Uterus (tissue), 4 donors: ENCODE measurements around the gene SDK2. TPM values are rescaled to one million over a fixed set of nuclear protein-coding genes. Genes with fewer than 3 reads are reported as not detected.

Source experiments
- DNase-seq, 2 donors: peaks; one replicate each; pipeline ENCODE4 v3.0.0-alpha.2; 2019 to 2020
- H3K27ac ChIP-seq, 2 donors: fragments of 200-600 bp; sonication (generic); 1 replicate in 1 of 2; 2 replicates in 1 of 2; pipeline ENCODE4 v1.5.1; 2016 to 2018
- H3K27me3 ChIP-seq, 2 donors: fragments of 200-600 bp; sonication (generic); one replicate each; pipeline ENCODE4 v1.5.1; 2018 to 2019; ENCODE audit warnings: control low read depth in 1 of 2
- H3K36me3 ChIP-seq, 2 donors: fragments of 200-600 bp; sonication (generic); one replicate each; pipeline ENCODE4 v1.5.1; 2019; ENCODE audit warnings: control low read depth in 1 of 2
- H3K4me1 ChIP-seq, 2 donors: fragments of 200-600 bp; sonication (generic); one replicate each; pipeline ENCODE4 v1.5.1; 2018 to 2019; ENCODE audit warnings: control low read depth in 1 of 2
- H3K4me3 ChIP-seq, 2 donors: fragments of 200-600 bp; sonication (generic); 1 replicate in 1 of 2; 2 replicates in 1 of 2; pipeline ENCODE4 v1.5.1; 2018 to 2019; ENCODE audit warnings: mild to moderate bottlenecking in 1 of 2
- H3K9me3 ChIP-seq, 2 donors: fragments of 200-600 bp; sonication (generic); one replicate each; pipeline ENCODE4 v1.5.1; 2019; ENCODE audit warnings: control low read depth in 1 of 2
- CTCF ChIP-seq, 4 experiments: fragments of 200-600 bp in 2 of 4; fragments of 450-650 bp in 2 of 4; sonication (generic) in 2 of 4; IDR thresholded peaks; one replicate each; pipeline ENCODE4 v1.5.1; 2016 to 2019; ENCODE audit warnings: antibody characterized with exemption in 4 of 4, mild to moderate bottlenecking in 2 of 4, moderate library complexity in 1 of 4
- POLR2A ChIP-seq, 2 donors: fragments of 450-650 bp; IDR thresholded peaks; one replicate each; pipeline ENCODE4 v1.6.1; 2016; ENCODE audit warnings: antibody characterized with exemption in 2 of 2, mild to moderate bottlenecking in 1 of 2, moderate library complexity in 1 of 2
- intact Hi-C: fragments of 100-400 bp; cut with DNase I; formaldehyde crosslinking; loops from one replicate; pipeline ENCODE4 v1.15.1; 2023; ENCODE audit warnings: low total_unique reads
- total RNA-seq, 4 donors: library from RNA; depleted of rRNA in 3 of 4; stranded (reverse); fragments of >200 nt in 3 of 4; gene quantifications; one replicate each; pipeline versions ENCODE4 v1.1.0 to v1.2.4, GENCODE V29; 2014 to 2023
- donor health status: DM: yes; HTN: yes; CAD: no.

Gene SDK2
- total RNA-seq, 4 donors from 2014 or later, result 1.1 to 5.0 TPM; not detected in 2

- no peak overlapping the region for H3K4me3 ChIP-seq
- H3K9me3 ChIP-seq, result no peaks in the 10 kb centered on the region
- H3K4me1 ChIP-seq, result no peaks in the 10 kb centered on the region
- TF ChIP-seq CTCF (IDR thresholded peaks at IDR 0.05), result no peak
- intact Hi-C loops, result no loop called here
- H3K27me3 ChIP-seq, result no peaks in the 10 kb centered on the region
- H3K27ac ChIP-seq, result no peak overlapping the region
- H3K36me3 ChIP-seq, result no peaks in the 10 kb centered on the region
- no peak for DNase-seq
Observed at GRCh38 chr17:73419881-73420280, 224.4 kb downstream of the SDK2 start.

- Histone ChIP-seq H3K4me3 (no peak overlapping the region), H3K27me3 (no peaks in the 10 kb centered on the region), H3K9me3 (no peaks in the 10 kb centered on the region), H3K27ac (no peak overlapping the region), H3K4me1 (no peaks in the 10 kb centered on the region), H3K36me3 (no peaks in the 10 kb centered on the region)
- no peak for DNase-seq
- intact Hi-C loops, result no loop called here
- TF ChIP-seq POLR2A (IDR thresholded peaks at IDR 0.05), result no peak
- TF ChIP-seq CTCF (IDR thresholded peaks at IDR 0.05), result no peak
Observed at GRCh38 chr17:73419051-73419450, 225.2 kb downstream of the SDK2 start.

GRCh38 chr17:73415782-73416181 is 228.5 kb downstream of the SDK2 start:
- Histone ChIP-seq H3K9me3 (no peaks in the 10 kb centered on the region), H3K36me3 (no peaks in the 10 kb centered on the region), H3K27me3 (no peaks in the 10 kb centered on the region), H3K4me3 (no peak overlapping the region), H3K27ac (no peak overlapping the region), H3K4me1 (peaks cover 0 to 4% of the 10 kb centered on the region in 2 donors)
- no peak for TF ChIP-seq CTCF (IDR thresholded peaks at IDR 0.05)
- no peak for TF ChIP-seq POLR2A (IDR thresholded peaks at IDR 0.05)
- intact Hi-C loops, result no loop called here
- no peak for DNase-seq

- H3K36me3 ChIP-seq, result no peaks in the 10 kb centered on the region
- intact Hi-C loops, result no loop called here
- H3K9me3 ChIP-seq, result no peaks in the 10 kb centered on the region
- no peak for TF ChIP-seq POLR2A (IDR thresholded peaks at IDR 0.05)
- no peak for TF ChIP-seq CTCF (IDR thresholded peaks at IDR 0.05)
- no peak overlapping the region for H3K4me3 ChIP-seq
- H3K27ac ChIP-seq, result no peak overlapping the region
- H3K4me1 ChIP-seq, result peaks cover 0 to 4% of the 10 kb centered on the region in 2 donors
- H3K27me3 ChIP-seq, result no peaks in the 10 kb centered on the region
- DNase-seq, result no peak
Observed at GRCh38 chr17:73414171-73414955, 229.9 kb downstream of the SDK2 start.

GRCh38 chr17:73412914-73413313 is 231.3 kb downstream of the SDK2 start:
- TF ChIP-seq POLR2A (IDR thresholded peaks at IDR 0.05) (no peak), CTCF (IDR thresholded peaks at IDR 0.05) (no peak)
- H3K4me1 ChIP-seq, result peaks cover 0 to 4% of the 10 kb centered on the region in 2 donors
- no peak overlapping the region for H3K4me3 ChIP-seq
- H3K27me3 ChIP-seq, result no peaks in the 10 kb centered on the region
- H3K9me3 ChIP-seq, result no peaks in the 10 kb centered on the region
- no peak overlapping the region for H3K27ac ChIP-seq
- no peaks in the 10 kb centered on the region for H3K36me3 ChIP-seq
- no peak for DNase-seq
- intact Hi-C loops, result no loop called here
